ENCODE measurements around the gene SLC32A1. TPM values are rescaled to one million over a fixed set of nuclear protein-coding genes. Genes with fewer than 3 reads are reported as not detected.

The SLC32A1 gene
- total and polyA plus RNA-seq, 3 experiments from 2014 or later, result not detected

DNA sequence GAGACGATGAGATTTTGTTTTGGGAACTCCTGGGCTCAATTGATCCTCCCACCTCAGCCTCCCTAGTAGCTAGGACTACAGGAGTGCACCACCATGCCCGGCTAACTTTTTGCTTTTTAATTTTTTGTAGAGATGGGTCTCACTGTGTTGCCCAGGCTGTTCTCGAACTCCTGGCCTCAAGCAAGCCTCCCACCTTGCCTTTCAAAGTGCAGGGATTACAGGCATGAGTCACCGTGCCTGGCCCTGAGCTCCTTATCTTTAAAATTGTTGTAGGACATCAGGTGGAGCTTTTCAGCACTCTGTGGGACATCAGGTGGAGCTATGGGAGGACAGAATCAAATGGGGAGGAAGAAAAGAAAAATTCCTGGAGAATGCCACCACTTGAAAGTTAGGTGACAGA is 36.7 kb downstream of the SLC32A1 start:
- no peaks in the 10 kb centered on the region for H3K27me3 Mint-ChIP-seq
- H3K27ac ChIP-seq (ENCODE audit: low read depth, low read length), result no peak overlapping the region
- H3K4me3 ChIP-seq (ENCODE audit: low read length), result no peak overlapping the region
- peaks cover 23 to 93% (median 37%) of the 10 kb centered on the region in 3 donors for H3K36me3 Mint-ChIP-seq
- H3K4me3 Mint-ChIP-seq, result no peak overlapping the region
- H3K4me1 Mint-ChIP-seq, result peaks cover 0 to 4% (median 0%) of the 10 kb centered on the region in 3 donors
- peak overlapping the region in 1 of 8 donors; percentile 54 for H3K27ac Mint-ChIP-seq
- no peak for DNase-seq
- H3K36me3 ChIP-seq (ENCODE audit: insufficient read depth, low read length), result peaks cover 35% of the 10 kb centered on the region
- no peaks in the 10 kb centered on the region for H3K9me3 ChIP-seq (ENCODE audit: low read length)
- H3K9me3 Mint-ChIP-seq, result no peaks in the 10 kb centered on the region
- POLR2A ChIA-PET, result no interaction called here
- H3K27me3 ChIP-seq (ENCODE audit: insufficient read depth, low read length, poor library complexity, severe bottlenecking), result no peaks in the 10 kb centered on the region
- H3K4me1 ChIP-seq (ENCODE audit: insufficient read depth, low read length), result no peaks in the 10 kb centered on the region
- CTCF ChIA-PET, result interaction anchor here (1.9 kb wide), 1 partner anchor 29 kb away, joined by 7 read pairs; no protein-coding TSS in a partner anchor

DNA sequence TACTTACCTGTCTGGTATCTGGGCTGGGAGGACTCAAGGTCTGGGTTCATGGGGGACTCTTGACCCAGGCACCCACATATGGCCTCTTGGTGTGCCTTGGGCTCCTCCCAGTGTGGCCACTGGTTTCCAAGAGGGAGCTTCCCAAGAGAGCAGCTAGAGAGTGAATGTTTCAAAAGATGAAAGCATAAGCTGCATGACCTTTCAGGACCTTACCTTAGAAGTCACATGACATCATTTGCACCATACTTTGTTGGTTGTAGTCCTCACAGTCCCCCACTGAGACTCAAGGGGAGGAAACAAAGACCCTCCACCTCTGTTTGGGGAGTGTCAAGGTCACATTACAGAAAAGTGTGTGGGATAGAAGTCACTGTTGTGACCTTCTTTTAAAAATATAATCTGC is 37.9 kb downstream of the SLC32A1 start:
- ChIA-PET CTCF (no interaction called here), POLR2A (no interaction called here)
- H3K27ac Mint-ChIP-seq, result peak overlapping the region in 2 of 8 donors; percentile 27 to 80

DNA sequence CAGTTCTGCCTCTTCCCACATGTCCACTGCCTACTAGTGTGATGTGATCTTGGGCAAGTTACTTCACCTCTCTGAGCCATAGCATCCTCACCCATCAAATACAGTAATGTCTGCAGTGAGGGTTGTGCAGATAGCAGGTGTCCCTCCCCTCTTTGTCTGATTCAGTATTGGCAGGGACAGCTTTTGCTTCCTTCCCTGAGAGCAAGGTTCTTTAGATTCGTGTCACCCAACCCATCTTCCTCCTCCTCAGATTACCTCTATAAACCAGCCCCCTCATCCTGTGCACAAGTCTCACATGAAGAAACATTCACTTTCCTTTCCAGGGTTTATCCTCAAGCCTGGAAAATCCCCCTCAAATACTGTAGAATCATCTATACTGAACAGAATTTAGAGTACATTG is 39.3 kb downstream of the SLC32A1 start:
- H3K4me3 Mint-ChIP-seq, result no peak overlapping the region
- H3K27ac ChIP-seq (ENCODE audit: low read depth, low read length), result no peak overlapping the region
- peaks cover 27% of the 10 kb centered on the region for H3K36me3 ChIP-seq (ENCODE audit: insufficient read depth, low read length)
- H3K27me3 Mint-ChIP-seq, result no peaks in the 10 kb centered on the region
- ChIA-PET POLR2A (no interaction called here), CTCF (no interaction called here)
- no peaks in the 10 kb centered on the region for H3K9me3 Mint-ChIP-seq
- H3K4me3 ChIP-seq (ENCODE audit: low read length), result no peak overlapping the region
- H3K27ac Mint-ChIP-seq, result peak overlapping the region in 2 of 8 donors; percentile 12 to 32
- H3K36me3 Mint-ChIP-seq, result peaks cover 23 to 97% (median 42%) of the 10 kb centered on the region in 3 donors
- DNase-seq, result no peak
- H3K4me1 Mint-ChIP-seq, result peaks cover 0 to 4% (median 0%) of the 10 kb centered on the region in 3 donors
- H3K4me1 ChIP-seq (ENCODE audit: insufficient read depth, low read length), result no peaks in the 10 kb centered on the region
- H3K27me3 ChIP-seq (ENCODE audit: insufficient read depth, low read length, poor library complexity, severe bottlenecking), result no peaks in the 10 kb centered on the region
- H3K9me3 ChIP-seq (ENCODE audit: low read length), result no peaks in the 10 kb centered on the region

More for the DNA sequence above, 37.9 kb downstream of the SLC32A1 start:
- Histone ChIP-seq H3K4me1 (ENCODE audit: insufficient read depth, low read length) (no peaks in the 10 kb centered on the region), H3K36me3 (ENCODE audit: insufficient read depth, low read length) (peaks cover 32% of the 10 kb centered on the region), H3K9me3 (ENCODE audit: low read length) (no peaks in the 10 kb centered on the region), H3K27me3 (ENCODE audit: insufficient read depth, low read length, poor library complexity, severe bottlenecking) (no peaks in the 10 kb centered on the region), H3K27ac (ENCODE audit: low read depth, low read length) (no peak overlapping the region), H3K4me3 (ENCODE audit: low read length) (no peak overlapping the region)
- no peaks in the 10 kb centered on the region for H3K27me3 Mint-ChIP-seq
- no peak for DNase-seq
- peaks cover 0 to 4% (median 0%) of the 10 kb centered on the region in 3 donors for H3K4me1 Mint-ChIP-seq
- H3K9me3 Mint-ChIP-seq, result no peaks in the 10 kb centered on the region
- H3K4me3 Mint-ChIP-seq, result no peak overlapping the region
- H3K36me3 Mint-ChIP-seq, result peaks cover 21 to 95% (median 37%) of the 10 kb centered on the region in 3 donors

DNA sequence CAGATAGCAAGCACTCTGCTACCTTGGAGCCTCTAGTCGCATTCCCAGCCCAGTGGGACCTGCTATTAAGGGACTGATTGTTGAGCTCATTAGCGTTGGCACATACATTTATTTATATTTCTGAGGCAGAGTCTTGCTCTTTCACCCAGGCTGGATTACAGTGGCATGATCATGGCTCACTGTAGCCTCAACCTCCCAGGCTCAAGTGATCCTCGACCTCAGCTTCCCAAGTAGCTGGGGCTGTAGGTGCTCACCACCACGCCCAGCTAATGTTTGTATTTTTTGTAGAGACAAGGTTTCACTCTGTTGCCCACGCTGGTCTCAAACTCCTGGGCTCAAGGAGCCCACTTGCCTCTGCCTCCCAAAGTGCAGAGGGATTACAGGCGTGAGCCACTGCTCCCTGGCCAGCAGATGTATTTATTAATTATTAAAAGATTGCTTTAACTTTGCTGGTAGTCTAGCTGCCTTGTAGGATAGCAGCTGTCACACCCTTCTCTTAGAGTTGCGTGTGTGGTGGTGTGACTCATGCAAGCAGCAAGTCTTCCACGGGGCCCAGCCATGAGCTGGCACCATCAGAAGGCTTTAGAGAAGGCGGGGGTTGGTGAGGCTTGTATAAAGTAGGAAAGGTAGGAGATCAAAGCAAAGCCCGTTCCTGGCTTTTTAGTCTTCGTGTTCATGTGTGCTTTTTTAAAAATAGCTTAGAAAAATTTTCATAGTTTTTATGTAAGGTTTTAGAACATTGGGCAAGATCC is 40.5 kb downstream of the SLC32A1 start:
- Histone ChIP-seq H3K27ac (ENCODE audit: low read depth, low read length) (no peak overlapping the region), H3K36me3 (ENCODE audit: insufficient read depth, low read length) (peaks cover 35% of the 10 kb centered on the region), H3K27me3 (ENCODE audit: insufficient read depth, low read length, poor library complexity, severe bottlenecking) (no peaks in the 10 kb centered on the region), H3K4me3 (ENCODE audit: low read length) (no peak overlapping the region), H3K9me3 (ENCODE audit: low read length) (no peaks in the 10 kb centered on the region), H3K4me1 (ENCODE audit: insufficient read depth, low read length) (no peaks in the 10 kb centered on the region)
- CTCF ChIA-PET, result no interaction called here
- no peaks in the 10 kb centered on the region for H3K9me3 Mint-ChIP-seq
- peak overlapping the region in 4 of 8 donors; percentile 18 to 39 (median 30) for H3K27ac Mint-ChIP-seq
- H3K27me3 Mint-ChIP-seq, result no peaks in the 10 kb centered on the region
- H3K36me3 Mint-ChIP-seq, result peaks cover 23 to 98% (median 42%) of the 10 kb centered on the region in 3 donors
- H3K4me1 Mint-ChIP-seq, result peaks cover 0 to 4% (median 0%) of the 10 kb centered on the region in 3 donors
- DNase-seq, result no peak
- POLR2A ChIA-PET, result interaction anchor here (0.6 kb wide), 1 partner anchor 17 kb away, joined by 5 read pairs; no protein-coding TSS in a partner anchor
- H3K4me3 Mint-ChIP-seq, result no peak overlapping the region

DNA sequence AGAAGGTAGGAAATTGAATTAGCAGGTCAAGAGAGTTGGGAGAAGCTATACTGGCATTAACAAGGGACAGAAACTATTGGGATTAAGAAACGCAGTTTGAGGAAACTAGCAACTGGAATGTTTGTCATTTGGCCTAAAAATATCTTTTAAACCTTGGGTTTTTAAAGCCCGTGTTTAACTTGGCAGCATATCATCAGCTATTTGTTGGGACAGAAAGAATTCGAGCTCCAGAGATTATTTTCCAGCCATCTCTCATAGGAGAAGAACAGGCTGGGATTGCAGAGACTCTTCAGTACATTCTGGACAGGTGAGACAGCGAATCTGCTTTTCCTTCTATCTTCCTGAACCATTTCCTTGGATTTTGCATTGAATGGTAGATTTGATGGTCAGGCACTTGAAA is 41.8 kb downstream of the SLC32A1 start:
- Histone ChIP-seq H3K27me3 (ENCODE audit: insufficient read depth, low read length, poor library complexity, severe bottlenecking) (no peaks in the 10 kb centered on the region), H3K9me3 (ENCODE audit: low read length) (no peaks in the 10 kb centered on the region), H3K4me3 (ENCODE audit: low read length) (no peak overlapping the region), H3K27ac (ENCODE audit: low read depth, low read length) (no peak overlapping the region), H3K4me1 (ENCODE audit: insufficient read depth, low read length) (no peaks in the 10 kb centered on the region), H3K36me3 (ENCODE audit: insufficient read depth, low read length) (peaks cover 39% of the 10 kb centered on the region)
- ChIA-PET CTCF (no interaction called here), POLR2A (no interaction called here)
- H3K4me3 Mint-ChIP-seq, result no peak overlapping the region
- H3K27ac Mint-ChIP-seq, result peak overlapping the region in 3 of 8 donors; percentile 14 to 79 (median 74)
- DNase-seq, result no peak
- H3K36me3 Mint-ChIP-seq, result peaks cover 16 to 95% (median 33%) of the 10 kb centered on the region in 3 donors
- peaks cover 0 to 4% (median 0%) of the 10 kb centered on the region in 3 donors for H3K4me1 Mint-ChIP-seq
- H3K27me3 Mint-ChIP-seq, result no peaks in the 10 kb centered on the region
- H3K9me3 Mint-ChIP-seq, result no peaks in the 10 kb centered on the region

DNA sequence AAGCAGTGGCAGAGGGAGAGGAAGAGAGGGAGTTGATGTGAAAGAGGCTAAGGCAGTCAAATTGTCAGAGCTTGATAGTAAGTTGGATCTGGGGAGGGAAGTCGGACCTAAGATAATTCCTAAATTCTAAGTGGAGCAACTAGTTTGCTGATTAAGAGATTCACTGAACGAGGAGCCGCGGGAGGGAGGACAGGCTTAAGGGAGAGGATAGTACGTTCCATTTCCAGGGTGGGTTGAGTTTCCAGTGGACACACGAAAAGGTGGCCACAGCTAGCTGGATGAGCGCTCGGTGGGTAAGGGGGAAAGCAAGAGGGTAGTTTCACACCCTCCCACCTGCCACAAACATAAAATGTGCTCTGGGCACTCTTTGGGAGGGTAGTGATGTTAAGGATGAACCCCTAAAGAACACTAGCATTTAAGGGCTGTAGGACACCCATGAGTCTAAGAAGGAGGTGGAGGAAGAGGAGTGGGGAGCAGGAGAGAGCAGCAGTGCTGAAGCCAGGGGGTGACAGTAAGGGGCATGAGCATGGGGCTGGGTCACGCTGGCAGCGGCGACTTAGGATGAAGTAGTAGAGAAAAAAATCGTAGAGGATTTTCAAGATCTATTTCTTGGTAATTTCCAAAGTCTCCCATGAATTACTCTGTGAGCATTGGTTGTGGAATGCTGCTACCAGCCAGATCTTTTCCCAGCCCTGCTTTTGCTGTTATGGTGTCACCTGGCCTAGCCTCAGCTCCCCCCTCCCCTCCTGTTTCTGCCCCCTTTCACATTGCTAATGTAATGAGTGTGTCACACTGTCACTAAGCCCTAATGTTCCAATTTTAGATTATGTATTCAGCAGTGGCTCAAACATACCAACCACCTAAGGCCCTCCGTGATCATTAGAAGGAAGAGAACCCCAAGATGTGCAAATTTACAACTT is 45.4 kb downstream of the SLC32A1 start:
- H3K9me3 ChIP-seq (ENCODE audit: low read length), result no peaks in the 10 kb centered on the region
- Mint-ChIP-seq H3K27ac (peak overlapping the region in 5 of 8 donors; percentile 3 to 58 (median 14)), H3K9me3 (peaks cover 0 to 6% (median 4%) of the 10 kb centered on the region in 5 donors), H3K4me3 (no peak overlapping the region), H3K36me3 (peaks cover 30 to 93% (median 41%) of the 10 kb centered on the region in 3 donors), H3K4me1 (no peaks in the 10 kb centered on the region), H3K27me3 (no peaks in the 10 kb centered on the region)
- no peaks in the 10 kb centered on the region for H3K4me1 ChIP-seq (ENCODE audit: insufficient read depth, low read length)
- ChIA-PET POLR2A (no interaction called here), CTCF (interaction anchor here (1.2 to 1.3 kb wide), 3 partner anchors 9 to 19 kb away, joined by 3 to 6 read pairs (median 3); no protein-coding TSS in a partner anchor)
- peaks cover 38% of the 10 kb centered on the region for H3K36me3 ChIP-seq (ENCODE audit: insufficient read depth, low read length)
- H3K27me3 ChIP-seq (ENCODE audit: insufficient read depth, low read length, poor library complexity, severe bottlenecking), result no peaks in the 10 kb centered on the region
- H3K27ac ChIP-seq (ENCODE audit: low read depth, low read length), result no peak overlapping the region
- no peak for DNase-seq
- no peak overlapping the region for H3K4me3 ChIP-seq (ENCODE audit: low read length)

DNA sequence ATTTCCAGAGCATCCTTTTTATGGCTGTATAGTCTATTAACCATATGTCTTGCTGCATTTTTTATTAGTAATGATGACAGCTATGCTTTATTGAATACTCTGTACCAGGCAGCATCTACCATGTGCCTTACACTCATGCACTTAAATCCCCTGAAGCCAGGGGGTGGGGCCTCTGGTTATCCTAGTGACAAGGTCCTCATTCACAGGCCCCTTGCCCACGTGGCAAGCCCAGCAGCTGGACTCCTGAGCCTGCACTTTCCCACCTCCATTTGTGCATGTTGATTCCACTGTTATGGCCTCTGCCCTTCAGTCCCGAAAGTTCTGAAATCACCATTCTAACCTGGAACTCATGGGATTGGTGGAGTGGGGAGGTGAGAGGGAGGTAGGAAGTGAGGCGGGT is 46.3 kb downstream of the SLC32A1 start:
- no peaks in the 10 kb centered on the region for H3K27me3 ChIP-seq (ENCODE audit: insufficient read depth, low read length, poor library complexity, severe bottlenecking)
- Mint-ChIP-seq H3K27ac (peak overlapping the region in 1 of 8 donors; percentile 66), H3K36me3 (peaks cover 31 to 93% (median 40%) of the 10 kb centered on the region in 3 donors), H3K4me3 (no peak overlapping the region), H3K27me3 (no peaks in the 10 kb centered on the region), H3K9me3 (peaks cover 0 to 6% (median 4%) of the 10 kb centered on the region in 5 donors), H3K4me1 (no peaks in the 10 kb centered on the region)
- H3K9me3 ChIP-seq (ENCODE audit: low read length), result no peaks in the 10 kb centered on the region
- POLR2A ChIA-PET, result no interaction called here
- H3K4me1 ChIP-seq (ENCODE audit: insufficient read depth, low read length), result no peaks in the 10 kb centered on the region
- H3K27ac ChIP-seq (ENCODE audit: low read depth, low read length), result no peak overlapping the region
- no peak for DNase-seq
- CTCF ChIA-PET, result interaction anchor here (1.2 kb wide), 2 partner anchors 8 to 20 kb away, joined by 3 read pairs; no protein-coding TSS in a partner anchor
- H3K4me3 ChIP-seq (ENCODE audit: low read length), result no peak overlapping the region
- H3K36me3 ChIP-seq (ENCODE audit: insufficient read depth, low read length), result peaks cover 34% of the 10 kb centered on the region

Data from CD8-positive, alpha-beta memory T cell (primary cell).